Measurements from ENCODE around the gene EGFR. TPM values are rescaled to one million over a fixed set of nuclear protein-coding genes. Genes with fewer than 3 reads are reported as not detected.

Gene EGFR
- total and polyA plus RNA-seq, 11 donors = 2.3 to 29.6 (median 7.0) TPM

DNA sequence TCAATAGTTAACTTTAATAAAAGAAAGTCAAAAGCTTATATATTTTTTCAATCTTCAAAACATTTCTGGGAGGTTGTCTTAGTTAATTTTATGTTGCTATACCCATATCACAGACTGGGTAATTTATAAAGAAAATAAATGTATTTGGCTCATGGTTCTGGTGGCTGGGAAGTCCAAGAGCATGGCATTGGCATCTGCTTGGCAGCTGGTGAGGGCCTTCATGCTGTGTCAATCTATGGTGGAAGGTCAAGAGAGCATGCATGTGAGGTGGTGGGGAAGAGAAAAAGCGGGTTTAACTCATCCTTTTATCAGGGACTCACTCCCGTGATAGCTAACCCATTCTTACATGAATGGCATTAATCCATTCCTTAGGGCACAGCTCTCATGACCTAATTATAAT, 119.8 kb downstream of the EGFR start:
- WGBS, 4 donors = 70 to 100% (median 87%) methylated on average over 2 of the region's 2 CpGs
- H3K4me1 ChIP-seq = peaks cover 0 to 22% (median 10%) of the 10 kb centered on the region in 12 donors
- H3K27me3 ChIP-seq = no peaks in the 10 kb centered on the region
- ATAC-seq (no peak), DNase-seq (no peak)
- peaks cover 0 to 16% (median 7%) of the 10 kb centered on the region in 9 donors for H3K36me3 ChIP-seq
- no peak overlapping the region for H3K27ac ChIP-seq
- intact Hi-C loops (cut with DNase I) = loop anchor here in 1 of 10 donors (10.0 kb wide), 2 partner anchors 74 to 116 kb away; no protein-coding TSS in a partner anchor
- peaks cover 0 to 15% (median 0%) of the 10 kb centered on the region in 12 donors for H3K9me3 ChIP-seq
- H3K4me3 ChIP-seq = no peak overlapping the region
- TF ChIP-seq POLR2A (IDR thresholded peaks at IDR 0.05) = no peak
- no peak for TF ChIP-seq CTCF (IDR thresholded peaks at IDR 0.05)

- Histone ChIP-seq H3K9me3 (peaks cover 0 to 9% (median 0%) of the 10 kb centered on the region in 12 donors), H3K4me1 (peaks cover 0 to 16% (median 0%) of the 10 kb centered on the region in 12 donors), H3K36me3 (peaks cover 0 to 24% (median 13%) of the 10 kb centered on the region in 9 donors), H3K27me3 (no peaks in the 10 kb centered on the region), H3K4me3 (no peak overlapping the region), H3K27ac (peak overlapping the region in 6 of 12 donors; percentile 8 to 56 (median 28))
- no peak for TF ChIP-seq POLR2A (IDR thresholded peaks at IDR 0.05)
- TF ChIP-seq CTCF (IDR thresholded peaks at IDR 0.05) = no peak
- WGBS, 4 donors = 28 to 39% (median 30%) methylated on average over 7 to 8 of the region's 8 CpGs
- ATAC-seq = peak; percentile 70 to 88 (median 78)
- intact Hi-C loops (cut with DNase I) = loop anchor here in 1 of 10 donors (5.0 kb wide), 1 partner anchor 118 kb away; no protein-coding TSS in a partner anchor
- peak in 4 of 5 donors; percentile 48 to 77 (median 57) for DNase-seq
Observed at GRCh38 chr7:55140221-55140940, 121.6 kb downstream of the EGFR start.

DNA sequence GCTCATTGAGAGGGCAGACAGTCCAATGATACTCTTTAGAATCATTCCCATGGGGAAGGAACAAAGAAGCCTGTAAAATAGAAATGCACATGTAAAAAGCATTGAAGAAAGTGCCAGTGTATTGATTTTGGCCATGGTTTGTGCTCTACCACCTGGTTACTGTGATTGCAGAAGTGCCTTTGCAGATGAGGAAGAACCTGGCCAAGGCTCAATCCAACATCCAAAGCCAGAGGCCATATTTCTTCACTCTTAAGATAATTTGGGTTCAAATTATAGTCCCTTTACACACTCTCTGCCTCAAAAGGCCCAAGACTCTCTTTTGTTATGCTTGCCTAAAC, 122.1 kb downstream of the EGFR start:
- ATAC-seq = peak in 1 of 4 donors; percentile 6
- intact Hi-C loops (cut with DNase I) = loop anchor here in 1 of 10 donors (5.0 kb wide), 1 partner anchor 119 kb away; no protein-coding TSS in a partner anchor

More for the DNA sequence above, 122.1 kb downstream of the EGFR start:
- Histone ChIP-seq H3K4me1 (peaks cover 0 to 16% (median 0%) of the 10 kb centered on the region in 12 donors), H3K4me3 (no peak overlapping the region), H3K36me3 (peaks cover 0 to 29% (median 17%) of the 10 kb centered on the region in 9 donors), H3K27ac (peak overlapping the region in 3 of 12 donors; percentile 3 to 56 (median 22)), H3K9me3 (peaks cover 0 to 9% (median 0%) of the 10 kb centered on the region in 12 donors), H3K27me3 (no peaks in the 10 kb centered on the region)
- no peak for DNase-seq
- TF ChIP-seq CTCF (IDR thresholded peaks at IDR 0.05) (no peak), POLR2A (IDR thresholded peaks at IDR 0.05) (no peak)

Data from heart left ventricle (tissue), 16 donors.